ENCODE measurements around the gene PXT1. TPM values are rescaled to one million over a fixed set of nuclear protein-coding genes. Genes with fewer than 3 reads are reported as not detected.

The PXT1 gene
- total and polyA plus RNA-seq, 4 donors: not detected

DNA sequence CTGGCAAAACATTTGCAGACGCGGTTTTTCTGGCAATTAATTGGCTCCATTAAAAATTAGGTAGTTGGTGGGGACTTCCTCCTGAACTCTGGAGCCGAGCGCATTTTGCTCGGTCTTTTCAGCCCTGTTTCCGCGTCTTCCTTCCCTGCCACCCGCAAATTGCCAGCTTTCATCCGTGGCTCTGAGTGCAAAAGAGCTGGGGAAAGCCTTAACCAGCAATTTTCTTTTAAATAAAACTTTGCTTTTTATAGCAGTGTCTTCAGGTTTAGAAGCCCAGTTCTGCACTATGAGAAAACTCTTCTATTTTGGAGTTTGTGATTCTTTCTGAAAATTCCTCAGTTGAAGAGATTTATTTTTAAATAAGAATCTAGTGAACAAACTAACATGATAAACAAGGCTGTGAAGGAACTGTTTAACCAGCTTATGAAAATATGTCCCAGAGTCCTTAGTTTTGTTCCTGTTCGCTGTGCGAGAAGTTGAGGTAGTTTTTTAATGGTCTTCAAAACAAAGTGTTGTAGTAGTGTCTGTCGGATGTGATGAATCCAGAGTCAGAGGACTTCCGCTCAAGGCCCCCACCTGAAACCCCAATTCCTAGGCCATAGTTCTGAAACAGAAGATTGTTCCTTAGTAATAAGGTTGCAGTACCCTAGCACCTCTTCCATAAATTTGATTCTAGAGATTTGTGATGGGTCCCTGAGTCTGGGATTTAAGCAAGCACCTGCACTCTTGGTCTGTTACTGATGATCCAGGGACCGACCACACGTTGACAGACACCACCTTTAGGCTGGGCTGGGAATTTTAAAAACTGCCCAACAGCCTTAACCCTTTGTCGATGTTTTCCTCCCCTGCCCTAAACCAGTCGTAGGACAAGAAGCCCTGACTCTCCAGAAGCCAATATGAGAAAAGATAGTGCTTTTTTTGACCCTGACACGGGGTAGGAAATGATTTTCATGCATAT is 1.1 kb upstream of the PXT1 start:
- TF ChIP-seq, protein P1, sequence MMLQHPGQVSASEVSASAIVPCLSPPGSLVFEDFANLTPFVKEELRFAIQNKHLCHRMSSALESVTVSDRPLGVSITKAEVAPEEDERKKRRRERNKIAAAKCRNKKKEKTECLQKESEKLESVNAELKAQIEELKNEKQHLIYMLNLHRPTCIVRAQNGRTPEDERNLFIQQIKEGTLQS (IDR thresholded peaks at IDR 0.05): no peak
- no peak for TF ChIP-seq EGR1 (IDR thresholded peaks at IDR 0.05; ENCODE audit: low read depth in 2 of 2)
- no peak for TF ChIP-seq RXRA (IDR thresholded peaks at IDR 0.05)
- TF ChIP-seq NR2F2 (IDR thresholded peaks at IDR 0.05): no peak
- TF ChIP-seq, protein P2, sequence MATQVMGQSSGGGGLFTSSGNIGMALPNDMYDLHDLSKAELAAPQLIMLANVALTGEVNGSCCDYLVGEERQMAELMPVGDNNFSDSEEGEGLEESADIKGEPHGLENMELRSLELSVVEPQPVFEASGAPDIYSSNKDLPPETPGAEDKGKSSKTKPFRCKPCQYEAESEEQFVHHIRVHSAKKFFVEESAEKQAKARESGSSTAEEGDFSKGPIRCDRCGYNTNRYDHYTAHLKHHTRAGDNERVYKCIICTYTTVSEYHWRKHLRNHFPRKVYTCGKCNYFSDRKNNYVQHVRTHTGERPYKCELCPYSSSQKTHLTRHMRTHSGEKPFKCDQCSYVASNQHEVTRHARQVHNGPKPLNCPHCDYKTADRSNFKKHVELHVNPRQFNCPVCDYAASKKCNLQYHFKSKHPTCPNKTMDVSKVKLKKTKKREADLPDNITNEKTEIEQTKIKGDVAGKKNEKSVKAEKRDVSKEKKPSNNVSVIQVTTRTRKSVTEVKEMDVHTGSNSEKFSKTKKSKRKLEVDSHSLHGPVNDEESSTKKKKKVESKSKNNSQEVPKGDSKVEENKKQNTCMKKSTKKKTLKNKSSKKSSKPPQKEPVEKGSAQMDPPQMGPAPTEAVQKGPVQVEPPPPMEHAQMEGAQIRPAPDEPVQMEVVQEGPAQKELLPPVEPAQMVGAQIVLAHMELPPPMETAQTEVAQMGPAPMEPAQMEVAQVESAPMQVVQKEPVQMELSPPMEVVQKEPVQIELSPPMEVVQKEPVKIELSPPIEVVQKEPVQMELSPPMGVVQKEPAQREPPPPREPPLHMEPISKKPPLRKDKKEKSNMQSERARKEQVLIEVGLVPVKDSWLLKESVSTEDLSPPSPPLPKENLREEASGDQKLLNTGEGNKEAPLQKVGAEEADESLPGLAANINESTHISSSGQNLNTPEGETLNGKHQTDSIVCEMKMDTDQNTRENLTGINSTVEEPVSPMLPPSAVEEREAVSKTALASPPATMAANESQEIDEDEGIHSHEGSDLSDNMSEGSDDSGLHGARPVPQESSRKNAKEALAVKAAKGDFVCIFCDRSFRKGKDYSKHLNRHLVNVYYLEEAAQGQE (IDR thresholded peaks at IDR 0.05): no peak
- TF ChIP-seq RAD21 (IDR thresholded peaks at IDR 0.05): peak; percentile 46 to 61
- TF ChIP-seq, protein P3, sequence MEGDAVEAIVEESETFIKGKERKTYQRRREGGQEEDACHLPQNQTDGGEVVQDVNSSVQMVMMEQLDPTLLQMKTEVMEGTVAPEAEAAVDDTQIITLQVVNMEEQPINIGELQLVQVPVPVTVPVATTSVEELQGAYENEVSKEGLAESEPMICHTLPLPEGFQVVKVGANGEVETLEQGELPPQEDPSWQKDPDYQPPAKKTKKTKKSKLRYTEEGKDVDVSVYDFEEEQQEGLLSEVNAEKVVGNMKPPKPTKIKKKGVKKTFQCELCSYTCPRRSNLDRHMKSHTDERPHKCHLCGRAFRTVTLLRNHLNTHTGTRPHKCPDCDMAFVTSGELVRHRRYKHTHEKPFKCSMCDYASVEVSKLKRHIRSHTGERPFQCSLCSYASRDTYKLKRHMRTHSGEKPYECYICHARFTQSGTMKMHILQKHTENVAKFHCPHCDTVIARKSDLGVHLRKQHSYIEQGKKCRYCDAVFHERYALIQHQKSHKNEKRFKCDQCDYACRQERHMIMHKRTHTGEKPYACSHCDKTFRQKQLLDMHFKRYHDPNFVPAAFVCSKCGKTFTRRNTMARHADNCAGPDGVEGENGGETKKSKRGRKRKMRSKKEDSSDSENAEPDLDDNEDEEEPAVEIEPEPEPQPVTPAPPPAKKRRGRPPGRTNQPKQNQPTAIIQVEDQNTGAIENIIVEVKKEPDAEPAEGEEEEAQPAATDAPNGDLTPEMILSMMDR (IDR thresholded peaks at IDR 0.05; ENCODE audit: low read depth, low read length, missing input control): peak; percentile 22
- TF ChIP-seq YY1 (IDR thresholded peaks at IDR 0.05): peak; percentile 35
- no peak for DNase-seq (ENCODE audit: low spot score)
- peaks cover 1 to 20% (median 10%) of the 10 kb centered on the region in 4 donors for H3K4me1 ChIP-seq (ENCODE audit: control insufficient read depth in 4 of 4, insufficient read depth in 4 of 4, low read length in 3 of 4)
- peak overlapping the region; percentile 79 to 96 (median 86) for H3K4me3 ChIP-seq (ENCODE audit: low read depth in 1 of 3, low read length in 3 of 3)
- H3K9me3 ChIP-seq (ENCODE audit: control insufficient read depth in 4 of 4, low read length in 3 of 4): no peaks in the 10 kb centered on the region
- peaks cover 0 to 3% (median 0%) of the 10 kb centered on the region in 4 donors for H3K36me3 ChIP-seq (ENCODE audit: control insufficient read depth in 4 of 4, insufficient read depth in 3 of 4, low read depth in 1 of 4, low read length in 3 of 4)
- peak overlapping the region; percentile 93 for H3K9ac ChIP-seq (ENCODE audit: low read depth in 1 of 2, low read length in 2 of 2)
- 3% methylated on average over 18 of the region's 18 CpGs for WGBS
- no peaks in the 10 kb centered on the region for H3K27me3 ChIP-seq (ENCODE audit: control insufficient read depth in 4 of 4, insufficient read depth in 4 of 4, low read length in 3 of 4)
- peak overlapping the region; percentile 98 to 99 for H3K27ac ChIP-seq (ENCODE audit: low read depth in 1 of 2, low read length in 2 of 2)

DNA sequence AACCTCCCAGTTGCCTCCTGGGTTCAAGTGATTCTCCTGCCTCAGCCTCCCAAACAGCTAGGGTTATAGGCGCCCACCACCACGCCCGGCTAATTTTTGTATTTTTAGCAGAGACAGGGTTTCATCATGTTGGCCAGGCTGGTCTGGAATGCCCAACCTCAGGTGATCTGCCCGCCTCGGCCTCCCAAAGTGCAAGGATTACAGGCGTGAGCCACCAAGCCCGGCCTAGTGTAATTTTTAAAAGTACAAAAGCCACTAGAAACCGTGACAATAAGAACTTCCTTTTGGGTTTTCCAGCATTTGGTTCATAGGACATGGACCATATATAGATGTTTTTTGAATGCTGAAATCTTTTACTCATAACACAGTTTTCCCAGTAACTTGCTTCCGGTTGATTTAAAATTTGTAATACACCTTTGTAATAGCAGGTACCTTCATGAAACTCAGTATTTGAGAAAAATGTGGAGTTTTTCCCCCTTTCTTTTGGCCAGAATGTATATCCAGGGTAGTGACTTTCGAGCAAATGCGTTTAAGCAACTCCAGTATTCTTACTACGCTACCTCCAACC is 467 bp downstream of the PXT1 start:
- peak overlapping the region; percentile 94 to 100 for H3K9ac ChIP-seq (ENCODE audit: low read depth in 1 of 2, low read length in 2 of 2)
- no peak for DNase-seq (ENCODE audit: low spot score)
- H3K36me3 ChIP-seq (ENCODE audit: control insufficient read depth in 4 of 4, insufficient read depth in 3 of 4, low read depth in 1 of 4, low read length in 3 of 4): no peaks in the 10 kb centered on the region
- H3K27me3 ChIP-seq (ENCODE audit: control insufficient read depth in 4 of 4, insufficient read depth in 4 of 4, low read length in 3 of 4): no peaks in the 10 kb centered on the region
- H3K9me3 ChIP-seq (ENCODE audit: control insufficient read depth in 4 of 4, low read length in 3 of 4): no peaks in the 10 kb centered on the region
- TF ChIP-seq SP1 (IDR thresholded peaks at IDR 0.05) (no peak), JUND (IDR thresholded peaks at IDR 0.05) (no peak), FOXA1 (IDR thresholded peaks at IDR 0.05) (no peak), HNF4G (IDR thresholded peaks at IDR 0.05) (no peak), EGR1 (IDR thresholded peaks at IDR 0.05; ENCODE audit: low read depth in 2 of 2) (no peak), RAD21 (IDR thresholded peaks at IDR 0.05) (no peak), NR2F2 (IDR thresholded peaks at IDR 0.05) (no peak), HNF4A (conservative IDR thresholded peaks at IDR 0.05) (no peak), TAF1 (conservative IDR thresholded peaks at IDR 0.05) (no peak), FOXA2 (IDR thresholded peaks at IDR 0.05) (no peak)
- TF ChIP-seq, protein P4, sequence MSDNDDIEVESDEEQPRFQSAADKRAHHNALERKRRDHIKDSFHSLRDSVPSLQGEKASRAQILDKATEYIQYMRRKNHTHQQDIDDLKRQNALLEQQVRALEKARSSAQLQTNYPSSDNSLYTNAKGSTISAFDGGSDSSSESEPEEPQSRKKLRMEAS (IDR thresholded peaks at IDR 0.05): no peak
- TF ChIP-seq, protein P1 (IDR thresholded peaks at IDR 0.05): no peak
- WGBS: 46% methylated on average over 12 of the region's 12 CpGs
- peak overlapping the region; percentile 79 to 96 (median 86) for H3K4me3 ChIP-seq (ENCODE audit: low read depth in 1 of 3, low read length in 3 of 3)
- peak overlapping the region; percentile 98 to 99 for H3K27ac ChIP-seq (ENCODE audit: low read depth in 1 of 2, low read length in 2 of 2)
- peaks cover 1 to 20% (median 10%) of the 10 kb centered on the region in 4 donors for H3K4me1 ChIP-seq (ENCODE audit: control insufficient read depth in 4 of 4, insufficient read depth in 4 of 4, low read length in 3 of 4)
